A375 (cell line): Measurements from ENCODE around the gene DEPDC4. TPM values are rescaled to one million over a fixed set of nuclear protein-coding genes. Genes with fewer than 3 reads are reported as not detected.

Experiments
- small RNA-seq: library from RNA; depleted of rRNA; stranded (forward); fragments of <200 nt; gene quantifications from one replicate; pipeline ENCODE3, GENCODE V24; 2014
- total RNA-seq: library from RNA; depleted of rRNA; stranded (reverse); fragments of >200 nt; shearing (Covaris generic); gene quantifications from 2 replicates; pipeline ENCODE4 v1.2.3, GENCODE V29; 2014; rRNA removed

The DEPDC4 gene
- total RNA-seq: 0.66 and 3.0 TPM in 2 replicates

DNA sequence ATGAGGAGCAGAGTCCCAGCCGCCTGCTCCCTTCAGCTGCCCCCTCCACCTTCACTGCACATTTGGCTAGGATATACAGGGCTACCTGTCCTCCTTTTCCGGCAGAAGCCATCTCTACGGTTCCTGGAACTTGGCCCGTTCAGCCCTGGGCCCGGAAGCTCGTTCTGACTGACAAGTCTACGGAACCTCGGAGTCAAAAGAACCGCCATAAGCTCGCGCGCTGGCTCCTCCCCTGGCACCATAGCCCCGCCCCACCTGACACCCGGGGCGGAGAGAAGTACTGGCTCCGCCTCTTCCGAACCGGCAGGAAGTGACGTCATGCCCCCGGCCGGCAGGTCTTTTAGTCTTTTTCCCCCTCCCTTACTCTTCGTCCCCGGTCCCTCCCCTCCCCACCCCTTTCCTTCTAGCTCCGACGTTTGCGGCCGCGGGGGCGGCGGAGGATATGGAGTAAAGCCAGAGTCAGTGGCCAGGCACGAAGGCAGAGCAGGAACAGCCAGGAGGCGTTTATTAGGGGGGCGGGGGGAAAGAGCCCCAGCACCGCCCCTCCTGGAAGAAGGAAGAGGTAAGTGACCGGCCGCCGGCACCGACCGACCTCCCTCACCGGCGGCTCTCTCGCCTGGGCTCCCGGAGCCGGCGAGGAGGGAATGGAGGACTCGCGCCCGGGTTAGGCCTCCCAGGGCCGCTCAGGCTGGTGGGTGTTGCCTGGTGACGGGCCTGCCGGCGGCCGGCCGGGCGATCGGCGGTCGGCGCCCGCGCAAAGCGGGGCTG lies at the start of gene DEPDC4, which contains the start of gene SCYL2:
Gene DEPDC4 (minus strand): TSS at position 245 of the 768 bp plus-strand sequence. CDS start 3 bp downstream, at position 242.
Gene SCYL2 (plus strand): TSS at position 343 of the 768 bp plus-strand sequence. CDS start 15,794 bp downstream, outside the sequence.

GRCh38 chr12:100200463-100201181 lies 66.3 kb downstream of the DEPDC4 start, which contains the start of gene ACTR6:
TSS of gene ACTR6 (plus strand) at chr12:100200815. CDS start at chr12:100200852, 37 bp downstream.

Small RNAs within 50 kb of the gene (small RNA-seq; reads per million reads assigned to genes)
- not detected for gene RF00019

Other genes with a start within 250 kb of the DEPDC4 start
- 17.9 and 20.0 TPM in 2 replicates for gene BLTP3B, start 124.2 kb downstream of the DEPDC4 start, total RNA-seq
- 21.8 and 27.2 TPM in 2 replicates for gene ACTR6, start 66.3 kb downstream of the DEPDC4 start, total RNA-seq
- gene SCYL2, start 98 bp upstream of the DEPDC4 start, total RNA-seq: 17.3 and 25.8 TPM in 2 replicates
- gene SLC17A8, start 90.0 kb upstream of the DEPDC4 start, total RNA-seq: not detected in 2 replicates
- gene NR1H4, start 206.8 kb upstream of the DEPDC4 start, total RNA-seq: not detected in 2 replicates